ENCODE results near the gene DTHD1.

Gene DTHD1

GRCh38 chr4:36332023-36332781, 50.8 kb downstream of the DTHD1 start:
- TF ChIP-seq CTCF (conservative IDR thresholded peaks at IDR 0.05; ENCODE audit: low read depth) = no peak
- ChIA-PET CTCF (no interaction called here), POLR2A (ENCODE audit: low non-redundant PET) (no interaction called here)
- H3K27ac ChIP-seq = no peak overlapping the region
- DNase-seq (ENCODE audit: low spot score) = no peak

GRCh38 chr4:36332782-36333131, 51.3 kb downstream of the DTHD1 start:
- ChIA-PET POLR2A (ENCODE audit: low non-redundant PET) (no interaction called here), CTCF (no interaction called here)
- DNase-seq (ENCODE audit: low spot score) = no peak
- no peak for TF ChIP-seq CTCF (conservative IDR thresholded peaks at IDR 0.05; ENCODE audit: low read depth)
- H3K27ac ChIP-seq = no peak overlapping the region

GRCh38 chr4:36333303-36333877, 52.0 kb downstream of the DTHD1 start:
- CTCF ChIA-PET = no interaction called here
- H3K27ac ChIP-seq = no peak overlapping the region
- POLR2A ChIA-PET (ENCODE audit: low non-redundant PET) = no interaction called here
- no peak for TF ChIP-seq CTCF (conservative IDR thresholded peaks at IDR 0.05; ENCODE audit: low read depth)
- DNase-seq (ENCODE audit: low spot score) = no peak

GRCh38 chr4:36337665-36338185, 56.3 kb downstream of the DTHD1 start:
- DNase-seq (ENCODE audit: low spot score) = no peak
- ChIA-PET CTCF (no interaction called here), POLR2A (ENCODE audit: low non-redundant PET) (no interaction called here)
- no peak overlapping the region for H3K27ac ChIP-seq
- TF ChIP-seq CTCF (conservative IDR thresholded peaks at IDR 0.05; ENCODE audit: low read depth) = no peak

- ChIA-PET POLR2A (ENCODE audit: low non-redundant PET) (no interaction called here), CTCF (interaction anchor here (0.6 kb wide), 2 partner anchors 73 to 514 kb away, joined by 3 read pairs; no protein-coding TSS in a partner anchor)
- no peak for TF ChIP-seq CTCF (conservative IDR thresholded peaks at IDR 0.05; ENCODE audit: low read depth)
- DNase-seq (ENCODE audit: low spot score) = no peak
- H3K27ac ChIP-seq = no peak overlapping the region
These were observed 57.6 kb downstream of the DTHD1 start for GRCh38 chr4:36338973-36339372.

GRCh38 chr4:36341936-36342335, 60.5 kb downstream of the DTHD1 start:
- POLR2A ChIA-PET (ENCODE audit: low non-redundant PET) = no interaction called here
- TF ChIP-seq CTCF (conservative IDR thresholded peaks at IDR 0.05; ENCODE audit: low read depth) = no peak
- DNase-seq (ENCODE audit: low spot score) = no peak
- H3K27ac ChIP-seq = no peak overlapping the region
- CTCF ChIA-PET = no interaction called here

Data from RWPE1 (cell line).